ENCODE results near the gene MKI67.

MKI67 gene

DNA sequence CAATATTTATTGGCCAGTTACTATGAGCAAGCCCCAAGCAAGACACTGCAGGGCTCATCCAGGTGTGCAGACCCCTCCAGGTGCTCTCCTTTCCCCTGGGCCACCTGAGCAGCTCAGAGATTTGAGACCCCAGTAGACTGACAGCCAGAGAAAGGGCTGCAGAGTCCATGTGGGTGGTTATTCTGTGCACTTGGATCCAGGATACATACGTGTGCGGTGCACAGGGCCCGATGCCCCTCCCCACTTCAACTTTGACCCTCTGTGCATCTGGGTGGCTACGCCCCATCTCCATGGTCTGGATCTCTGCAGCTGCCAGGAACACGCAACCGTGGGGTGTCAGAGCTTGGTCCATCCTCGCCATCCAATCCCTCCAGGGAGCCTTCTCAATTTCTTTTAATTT is 72.9 kb downstream of the MKI67 start:
- no peak for DNase-seq (ENCODE audit: low read depth in 2 of 2, low spot score in 1 of 2)

DNA sequence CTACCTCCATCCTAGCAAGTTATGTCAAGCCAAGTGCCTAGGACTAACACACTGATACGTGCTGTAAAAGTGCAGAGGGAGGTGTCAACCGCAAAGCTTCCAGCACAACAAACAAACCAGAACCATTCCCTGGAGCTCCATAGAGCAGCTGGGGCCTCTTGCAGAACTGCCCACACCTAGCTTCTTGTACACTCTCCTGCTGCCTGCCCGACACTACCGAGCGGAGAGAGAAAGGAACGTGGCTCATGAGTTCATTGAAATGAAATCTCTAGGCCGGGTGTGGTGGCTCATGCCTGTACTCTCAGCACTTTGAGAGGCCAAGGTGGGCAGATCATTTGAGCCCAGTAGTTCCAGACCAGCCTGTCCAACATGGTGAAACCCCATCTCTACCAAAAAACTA is 73.5 kb downstream of the MKI67 start:
- DNase-seq (ENCODE audit: low read depth in 2 of 2, low spot score in 1 of 2), result no peak

DNA sequence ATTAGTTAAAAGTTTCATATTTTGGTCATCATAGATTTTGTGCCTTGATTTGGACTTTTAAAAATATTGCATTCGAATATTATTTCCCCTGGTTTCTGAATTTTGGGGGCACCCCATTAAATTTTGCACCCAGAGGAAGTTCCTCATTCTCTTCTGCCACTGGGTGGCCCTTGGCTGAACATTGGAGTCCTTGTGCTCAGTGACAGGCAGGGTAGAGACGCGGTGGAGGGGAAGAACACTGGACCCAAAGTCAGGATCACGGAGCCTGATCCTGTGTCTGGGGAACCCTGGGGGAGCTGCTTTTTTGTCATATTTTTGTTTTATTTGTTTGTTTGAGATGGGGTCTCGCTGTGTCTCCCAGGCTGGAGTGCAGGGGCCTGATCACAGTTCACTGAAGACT is 74.7 kb downstream of the MKI67 start:
- no peak for DNase-seq (ENCODE audit: low read depth in 2 of 2, low spot score in 1 of 2)

DNA sequence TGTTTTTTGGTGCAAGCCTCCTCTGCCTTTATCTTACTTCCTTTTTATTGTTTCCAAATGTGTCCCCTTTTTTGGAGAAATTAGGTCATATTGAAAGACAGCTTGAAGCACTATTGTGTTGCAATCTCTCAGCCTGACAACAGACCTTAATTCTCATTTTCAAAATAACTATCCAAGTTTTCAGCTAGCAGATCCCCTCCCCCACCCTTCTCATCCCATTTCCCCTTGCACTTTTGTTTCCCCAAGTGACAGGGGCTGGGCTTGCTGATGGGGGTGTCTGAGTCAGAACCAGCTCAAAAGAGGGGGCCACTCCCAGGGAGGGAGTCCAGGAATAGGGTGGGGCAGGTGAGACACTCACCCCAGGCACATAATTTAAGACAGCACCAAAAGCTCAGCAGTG is 75.3 kb downstream of the MKI67 start:
- DNase-seq (ENCODE audit: low read depth in 2 of 2, low spot score in 1 of 2), result no peak

DNA sequence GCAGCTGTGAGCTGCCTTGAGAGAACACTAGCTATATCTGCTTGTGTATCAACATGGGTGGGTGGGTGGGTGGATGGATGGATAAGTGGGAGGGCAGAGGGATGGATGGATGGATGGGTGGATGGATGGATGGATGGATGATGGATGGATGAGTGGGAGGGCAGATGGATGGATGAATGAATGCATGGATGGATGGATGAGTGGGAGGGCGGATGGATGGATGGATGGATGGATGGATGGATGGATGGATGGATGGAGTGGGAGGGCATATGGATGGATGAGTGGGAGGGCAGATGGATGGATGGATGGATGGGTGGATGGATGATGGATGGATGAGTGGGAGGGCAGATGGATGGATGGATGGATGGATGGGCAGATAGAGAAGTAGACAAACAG is 76.1 kb downstream of the MKI67 start:
- no peak for DNase-seq (ENCODE audit: low read depth in 2 of 2, low spot score in 1 of 2)

DNA sequence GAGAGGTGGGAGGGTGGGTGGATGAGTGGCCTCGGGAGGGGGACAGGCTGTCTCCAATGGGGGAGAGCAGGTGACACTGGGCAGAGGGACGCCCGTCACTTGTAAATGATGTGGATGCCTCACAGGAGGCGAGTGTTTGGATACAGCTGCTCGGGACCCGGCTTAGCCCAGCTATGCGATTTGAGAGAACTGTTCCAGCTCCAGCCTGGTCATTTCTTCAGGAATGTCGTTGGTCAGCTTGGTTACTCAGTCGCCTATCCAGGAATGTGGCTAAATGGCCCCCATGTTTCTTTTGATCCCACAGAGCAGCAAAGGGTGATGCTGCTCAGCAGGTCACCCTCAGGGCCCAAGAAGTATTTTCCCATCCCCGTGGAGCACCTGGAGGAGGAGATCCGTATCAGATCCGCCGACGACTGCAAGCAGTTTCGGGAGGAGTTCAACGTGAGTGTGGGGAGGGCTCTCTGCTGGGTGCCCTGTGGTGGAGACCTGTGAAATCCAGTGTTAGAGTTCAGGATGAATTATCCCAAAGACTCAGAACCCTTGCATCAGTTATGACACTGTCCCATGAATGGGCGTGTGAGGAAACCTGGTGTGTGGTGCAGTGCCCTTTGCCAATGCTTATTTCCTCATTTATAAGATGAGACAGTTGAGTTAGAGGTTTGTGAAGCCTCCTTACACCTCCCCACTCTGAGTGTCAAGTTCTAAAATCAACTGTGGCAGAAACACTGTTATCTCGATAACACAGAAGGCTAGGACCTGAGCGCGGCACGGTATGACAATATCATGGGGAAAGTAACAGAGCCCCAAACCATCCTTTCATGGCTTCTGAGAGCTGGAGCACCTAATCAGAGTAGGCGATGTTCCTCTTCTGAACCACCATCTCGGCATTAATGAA is 76.8 kb downstream of the MKI67 start:
- DNase-seq (ENCODE audit: low read depth in 2 of 2, low spot score in 1 of 2), result no peak

DNA sequence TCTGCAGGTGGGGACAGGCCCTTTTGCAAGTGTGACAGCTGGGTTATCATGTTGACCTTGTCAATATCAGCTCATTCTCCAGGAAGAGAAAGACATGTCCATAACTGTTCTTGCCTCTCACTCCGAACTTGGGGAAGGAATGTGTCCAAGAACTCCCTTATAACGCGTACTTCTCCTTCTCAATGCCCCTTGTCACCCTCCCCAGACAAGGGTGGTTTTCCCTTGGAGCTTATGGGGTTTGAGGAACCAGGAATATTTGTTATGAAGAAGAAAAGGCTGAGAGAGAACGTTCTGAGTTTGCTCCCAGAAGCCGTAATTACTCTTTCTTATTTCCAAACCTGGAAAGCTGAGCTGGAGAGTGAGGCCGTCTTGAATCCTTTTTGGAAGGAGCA is 77.4 kb downstream of the MKI67 start:
- no peak for DNase-seq (ENCODE audit: low read depth in 2 of 2, low spot score in 1 of 2)

DNA sequence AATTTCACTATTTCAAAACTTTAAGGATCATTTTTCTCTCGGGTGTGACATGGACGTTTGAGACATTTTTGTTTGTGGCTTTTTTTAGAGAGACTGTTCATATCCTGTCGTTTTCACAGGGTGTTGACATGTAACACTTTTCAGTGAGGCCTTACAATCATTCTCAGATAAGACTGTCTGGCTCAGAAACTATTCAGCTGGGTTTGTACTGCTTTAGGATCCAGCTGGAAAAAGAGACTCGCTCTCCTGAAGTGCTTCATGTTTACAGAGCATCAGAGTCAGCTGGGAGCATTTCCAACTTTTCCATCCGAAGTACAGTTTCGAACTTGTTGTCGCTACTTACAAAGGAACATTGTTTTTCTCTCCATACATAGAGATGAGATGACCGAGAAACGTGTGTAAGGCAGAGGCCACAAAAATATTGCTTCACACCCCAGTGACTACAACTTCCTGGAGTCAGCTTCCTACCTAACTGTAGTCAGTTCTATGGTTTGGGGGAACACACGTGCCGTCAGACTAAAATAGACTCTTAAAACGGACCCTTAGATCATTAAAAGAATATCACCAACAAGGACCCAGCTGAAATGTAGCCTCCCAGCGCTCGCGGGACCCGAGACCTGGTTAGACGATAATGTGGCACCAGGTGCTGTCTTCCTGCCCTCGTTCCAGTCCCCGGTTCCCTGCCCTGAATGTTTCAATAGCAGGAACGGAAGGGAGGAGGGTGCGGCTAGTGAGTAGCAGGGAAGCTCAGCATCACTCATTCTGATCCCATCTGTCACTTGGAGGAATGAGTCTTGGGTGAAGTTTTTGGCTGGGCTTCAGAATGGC is 78.0 kb downstream of the MKI67 start:
- DNase-seq (ENCODE audit: low read depth in 2 of 2, low spot score in 1 of 2), result no peak

DNA sequence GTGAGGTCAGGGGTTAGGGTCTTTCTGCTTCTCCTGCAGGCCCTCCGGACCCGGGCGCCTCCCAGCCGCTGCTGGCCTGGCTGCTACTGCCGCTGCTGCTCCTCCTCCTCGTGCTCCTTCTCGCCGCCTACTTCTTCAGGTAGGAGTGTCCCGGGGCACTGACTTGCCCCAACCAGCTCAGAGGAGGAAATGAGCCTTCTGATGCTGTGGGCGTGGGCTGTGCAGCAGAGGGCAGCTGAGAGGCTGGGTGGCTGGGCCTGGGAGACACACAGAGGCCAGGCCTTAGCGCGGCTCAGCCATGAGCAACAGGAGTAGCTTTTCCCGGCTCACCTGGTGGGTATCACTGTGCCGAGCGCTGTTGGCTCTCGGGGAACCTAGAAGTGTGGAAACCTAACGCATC is 78.9 kb downstream of the MKI67 start:
- DNase-seq (ENCODE audit: low read depth in 2 of 2, low spot score in 1 of 2), result peak; percentile 61 to 74

DNA sequence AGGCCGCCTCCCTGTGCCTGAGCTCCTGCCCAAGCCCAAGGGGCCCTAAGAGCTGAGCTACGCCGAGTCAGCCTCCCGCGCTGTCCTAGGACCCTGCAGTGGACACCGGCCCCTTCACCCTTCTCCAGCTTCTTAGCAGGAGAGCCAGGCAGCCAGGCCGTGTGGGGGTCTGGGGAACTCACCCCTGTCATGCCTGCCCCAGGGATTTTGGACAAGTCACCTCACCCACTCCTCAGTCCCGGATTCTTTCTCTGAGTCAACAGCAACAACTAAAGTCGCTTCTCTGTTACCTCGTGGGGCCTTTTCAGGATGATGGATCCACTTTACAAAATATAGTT is 79.3 kb downstream of the MKI67 start:
- no peak for DNase-seq (ENCODE audit: low read depth in 2 of 2, low spot score in 1 of 2)
